Measurements from ENCODE around the gene TGFBR3. TPM values are rescaled to one million over a fixed set of nuclear protein-coding genes. Genes with fewer than 3 reads are reported as not detected.

The TGFBR3 gene
- total RNA-seq, 6 experiments from 2014 or later = 5.8 to 21.1 (median 19.0) TPM

GRCh38 chr1:91742848-91743292 is 143.1 kb downstream of the TGFBR3 start:
- TF ChIP-seq CTCF (IDR thresholded peaks at IDR 0.05) = no peak
- H3K4me1 Mint-ChIP-seq (ENCODE audit: low read depth) = peaks cover 69% of the 10 kb centered on the region
- peaks cover 47% of the 10 kb centered on the region for H3K36me3 Mint-ChIP-seq (ENCODE audit: low read depth)
- peaks cover 6% of the 10 kb centered on the region for H3K27me3 Mint-ChIP-seq (ENCODE audit: insufficient read depth)
- DNase-seq = no peak
- H3K9me3 Mint-ChIP-seq = peaks cover 19% of the 10 kb centered on the region
- H3K27ac Mint-ChIP-seq = no peak overlapping the region
- H3K4me3 Mint-ChIP-seq = no peak overlapping the region

- Mint-ChIP-seq H3K27ac (0 out of 2 replicates have a peak overlapping the region, but pooled peaks have one; percentile 17), H3K27me3 (ENCODE audit: insufficient read depth) (peaks cover 6% of the 10 kb centered on the region), H3K4me1 (ENCODE audit: low read depth) (peaks cover 78% of the 10 kb centered on the region), H3K9me3 (peaks cover 9% of the 10 kb centered on the region), H3K36me3 (ENCODE audit: low read depth) (peaks cover 37% of the 10 kb centered on the region), H3K4me3 (no peak overlapping the region)
- DNase-seq = no peak
- no peak for TF ChIP-seq CTCF (IDR thresholded peaks at IDR 0.05)
Observed at GRCh38 chr1:91741906-91742305, 144.0 kb downstream of the TGFBR3 start.

- TF ChIP-seq CTCF (IDR thresholded peaks at IDR 0.05) = no peak
- Mint-ChIP-seq H3K27ac (peak overlapping the region; percentile 56), H3K27me3 (ENCODE audit: insufficient read depth) (peaks cover 5% of the 10 kb centered on the region), H3K4me3 (no peak overlapping the region), H3K36me3 (ENCODE audit: low read depth) (peaks cover 31% of the 10 kb centered on the region), H3K9me3 (peaks cover 3% of the 10 kb centered on the region), H3K4me1 (ENCODE audit: low read depth) (peaks cover 82% of the 10 kb centered on the region)
- peak; percentile 43 for DNase-seq
Observed at GRCh38 chr1:91741301-91741700, 144.7 kb downstream of the TGFBR3 start.

- Mint-ChIP-seq H3K27ac (peak overlapping the region; percentile 99), H3K4me1 (ENCODE audit: low read depth) (peaks cover 85% of the 10 kb centered on the region), H3K36me3 (ENCODE audit: low read depth) (peaks cover 25% of the 10 kb centered on the region), H3K9me3 (no peaks in the 10 kb centered on the region), H3K4me3 (peak overlapping the region; percentile 83; the same call in 1 of the 2 replicates), H3K27me3 (ENCODE audit: insufficient read depth) (peaks cover 5% of the 10 kb centered on the region)
- no peak for TF ChIP-seq CTCF (IDR thresholded peaks at IDR 0.05)
- no peak for DNase-seq
Observed at GRCh38 chr1:91737650-91738049, 148.3 kb downstream of the TGFBR3 start.

GRCh38 chr1:91736715-91737615 is 149.0 kb downstream of the TGFBR3 start:
- peak overlapping the region; percentile 99 for H3K27ac Mint-ChIP-seq
- peaks cover 5% of the 10 kb centered on the region for H3K27me3 Mint-ChIP-seq (ENCODE audit: insufficient read depth)
- H3K4me3 Mint-ChIP-seq = peak overlapping the region; percentile 83
- peaks cover 28% of the 10 kb centered on the region for H3K36me3 Mint-ChIP-seq (ENCODE audit: low read depth)
- TF ChIP-seq CTCF (IDR thresholded peaks at IDR 0.05) = no peak; the same call in 1 of the 2 replicates
- DNase-seq = peak; percentile 97
- no peaks in the 10 kb centered on the region for H3K9me3 Mint-ChIP-seq
- H3K4me1 Mint-ChIP-seq (ENCODE audit: low read depth) = peaks cover 85% of the 10 kb centered on the region

All from HFFc6 (cell line).